GM19455 (cell line): ENCODE measurements around the gene LAGE3.

Experiments
- ATAC-seq: cut with Tn5 transposase; IDR thresholded peaks from one replicate; pipeline ENCODE4 v1.9.1; 2021; ENCODE audit not compliant: unreplicated experiment

LAGE3 gene, protein sequence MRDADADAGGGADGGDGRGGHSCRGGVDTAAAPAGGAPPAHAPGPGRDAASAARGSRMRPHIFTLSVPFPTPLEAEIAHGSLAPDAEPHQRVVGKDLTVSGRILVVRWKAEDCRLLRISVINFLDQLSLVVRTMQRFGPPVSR

DNA sequence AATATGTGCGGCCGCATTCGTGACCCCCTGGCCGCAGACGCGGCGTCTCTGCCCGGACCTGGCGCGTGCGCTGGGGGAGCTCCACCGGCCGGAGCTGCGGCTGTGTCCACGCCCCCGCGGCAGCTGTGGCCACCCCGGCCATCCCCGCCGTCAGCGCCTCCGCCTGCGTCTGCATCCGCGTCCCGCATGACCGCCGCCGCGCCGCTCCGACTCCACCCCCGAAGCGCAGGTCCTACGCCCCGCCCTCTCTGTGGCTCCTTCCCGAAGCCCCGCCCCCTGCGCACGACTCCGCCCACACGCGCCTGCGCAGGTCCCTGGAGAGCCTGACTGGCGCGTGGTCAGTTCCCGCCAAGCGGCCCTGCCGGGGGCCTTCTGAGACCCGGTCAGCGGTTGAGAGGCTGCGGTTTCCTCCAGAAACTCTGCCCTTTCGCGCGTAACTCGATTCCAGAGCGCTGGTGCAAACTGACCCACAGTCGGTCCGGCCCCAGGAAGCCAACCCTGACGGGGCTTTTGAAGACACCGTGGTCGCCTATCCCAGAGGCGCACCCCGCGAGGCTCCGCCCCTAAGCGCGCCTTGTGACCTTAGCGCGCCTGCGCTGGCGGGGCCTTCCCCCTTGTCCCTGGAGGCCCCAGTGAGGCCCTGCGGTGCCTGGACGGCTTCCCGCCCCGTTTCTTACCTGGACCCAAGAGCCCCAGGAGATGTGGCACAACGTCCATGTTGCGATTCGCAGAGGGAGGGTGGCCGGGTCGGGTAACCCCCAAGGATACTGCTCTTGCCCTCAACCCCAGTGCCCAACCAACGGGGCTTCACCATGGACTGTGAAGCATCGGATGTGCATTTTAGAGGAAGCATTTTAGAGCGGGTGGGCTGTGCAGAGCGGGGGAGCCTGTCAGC is at the start of gene LAGE3:
LAGE3 (minus strand) TSS at position 554 of the 895 bp plus-strand sequence; CDS start at position 188, 366 bp downstream.
- peak; percentile 87 for ATAC-seq

DNA sequence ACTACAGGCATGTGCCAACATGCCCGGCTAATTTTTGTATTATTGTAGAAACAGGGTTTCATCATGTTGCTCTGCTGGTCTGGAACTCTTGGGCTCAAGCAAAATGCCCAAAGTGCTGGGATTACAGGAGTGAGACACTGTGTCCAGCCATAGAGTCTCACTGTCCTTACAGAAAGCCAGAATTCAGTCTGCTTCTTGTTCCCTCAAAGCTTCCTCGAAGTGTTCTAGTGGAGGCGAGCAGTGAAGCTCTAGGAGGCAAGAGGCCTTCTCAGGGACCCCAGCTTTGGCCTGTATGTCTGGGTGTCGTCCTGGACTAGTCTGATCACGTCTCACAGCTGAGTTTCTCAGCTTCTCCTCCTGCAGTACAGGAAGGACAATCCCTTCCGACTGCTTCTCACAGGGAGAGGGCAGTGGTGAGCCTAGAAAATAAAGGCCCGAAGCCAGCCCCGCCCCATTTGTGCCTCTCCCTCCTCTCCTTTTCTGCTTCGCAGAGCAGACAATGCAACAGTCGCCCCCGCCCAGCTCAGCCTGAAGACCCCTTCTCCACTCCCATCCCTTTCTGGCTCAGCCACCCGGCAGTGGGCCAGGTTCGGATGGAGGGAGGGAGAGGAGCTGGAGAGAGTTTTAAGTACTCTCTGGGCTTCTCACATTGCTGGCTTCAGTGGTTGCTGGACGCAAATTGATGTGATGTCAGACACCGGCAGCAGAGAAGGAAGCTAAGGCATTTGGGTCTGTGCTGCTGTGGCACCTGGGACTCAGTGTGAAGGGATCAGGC is 48.0 kb upstream of the LAGE3 start:
- no peak for ATAC-seq

DNA sequence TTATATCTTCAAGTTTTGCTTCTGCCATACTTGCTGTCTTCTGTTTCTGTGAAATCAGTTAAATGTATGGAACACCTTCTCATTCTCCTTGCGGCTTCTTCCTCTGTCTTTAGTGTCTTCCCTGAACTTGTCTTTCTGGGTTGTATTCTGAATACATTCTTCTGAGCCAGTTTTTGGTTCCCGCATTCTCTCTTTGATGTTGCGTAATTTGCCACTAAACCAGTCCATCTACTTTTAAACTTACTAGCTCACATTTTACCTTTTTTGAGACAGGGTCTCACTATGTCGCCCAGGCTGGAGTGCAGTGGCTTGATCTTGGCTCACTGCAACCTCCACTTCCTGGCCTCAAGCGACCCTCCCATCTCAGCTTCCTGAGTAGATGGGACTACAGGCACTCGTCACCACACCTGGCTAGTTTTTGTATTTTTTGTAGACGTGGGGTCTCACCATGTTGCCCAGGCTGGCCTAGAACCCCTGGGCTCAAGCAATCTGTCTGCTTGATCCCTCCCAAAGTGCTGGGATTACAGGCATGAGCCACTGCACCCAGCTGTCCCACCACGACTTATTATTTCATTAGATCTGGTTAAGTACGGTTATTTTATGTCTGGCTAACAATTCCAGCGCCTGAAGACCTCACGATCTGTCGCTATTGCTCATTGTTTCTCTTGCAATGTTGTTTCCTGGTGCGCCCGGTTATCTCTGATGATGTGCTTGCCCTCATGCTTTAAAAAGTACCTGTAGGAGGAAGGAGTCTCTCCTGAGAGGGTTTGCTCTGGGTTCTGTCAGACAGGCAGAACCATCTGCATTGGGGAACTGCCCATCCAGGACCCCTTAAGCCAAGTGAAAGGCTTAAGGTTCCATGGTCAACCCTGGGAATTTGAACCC is 46.8 kb upstream of the LAGE3 start:
- ATAC-seq = no peak

DNA sequence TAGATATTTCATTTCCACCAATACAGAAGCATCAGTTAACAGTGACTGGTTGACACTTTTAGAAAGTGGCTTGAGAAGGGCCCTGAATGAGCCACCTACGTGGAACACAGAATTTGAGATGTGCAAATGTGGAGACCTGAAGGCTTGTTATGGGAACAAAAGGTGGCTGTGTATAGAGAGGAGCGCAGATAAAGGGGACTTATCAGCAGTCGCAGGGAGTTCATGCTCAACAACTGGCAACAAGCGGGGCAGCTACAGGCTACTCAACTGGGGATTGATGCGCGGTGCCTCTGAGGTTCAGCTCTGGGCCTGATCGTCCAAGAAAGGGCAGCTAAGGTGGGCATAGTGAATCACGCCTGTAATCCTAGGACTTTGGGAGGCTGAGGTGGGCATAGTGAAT is 40.3 kb upstream of the LAGE3 start:
- ATAC-seq = no peak

DNA sequence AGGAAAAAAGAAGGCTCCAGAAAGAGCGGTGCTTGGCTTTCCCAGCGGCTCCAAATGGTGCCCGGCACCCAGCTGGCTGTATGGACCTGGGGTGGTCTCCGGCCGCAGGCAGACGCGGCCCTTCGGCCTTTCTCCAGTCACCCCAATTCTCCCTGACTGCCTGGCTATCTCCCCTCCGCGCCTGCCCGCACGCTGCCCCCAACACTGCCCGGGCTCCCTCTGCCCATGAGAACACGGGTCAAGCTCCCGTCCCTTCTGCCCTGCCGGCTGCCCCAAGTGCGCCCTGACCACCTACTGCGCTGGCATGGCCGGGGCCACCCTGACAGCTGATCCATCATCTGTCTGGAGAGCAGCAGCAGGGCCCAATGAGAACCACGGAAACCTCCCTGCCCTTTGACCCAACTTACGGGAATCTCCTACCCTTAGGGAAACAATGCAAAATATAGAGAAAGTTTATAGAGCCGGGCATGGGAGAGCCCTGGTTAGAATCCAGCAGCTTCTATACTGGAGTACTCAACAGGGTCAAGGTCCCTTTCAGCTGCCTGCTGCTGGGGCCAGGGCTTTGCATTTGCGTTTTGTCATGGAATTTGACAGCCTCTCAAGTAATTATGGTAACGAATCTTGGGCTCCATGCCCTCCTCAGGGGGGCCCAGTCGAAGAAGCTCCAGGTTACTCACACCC is 38.2 kb upstream of the LAGE3 start:
- ATAC-seq = no peak

DNA sequence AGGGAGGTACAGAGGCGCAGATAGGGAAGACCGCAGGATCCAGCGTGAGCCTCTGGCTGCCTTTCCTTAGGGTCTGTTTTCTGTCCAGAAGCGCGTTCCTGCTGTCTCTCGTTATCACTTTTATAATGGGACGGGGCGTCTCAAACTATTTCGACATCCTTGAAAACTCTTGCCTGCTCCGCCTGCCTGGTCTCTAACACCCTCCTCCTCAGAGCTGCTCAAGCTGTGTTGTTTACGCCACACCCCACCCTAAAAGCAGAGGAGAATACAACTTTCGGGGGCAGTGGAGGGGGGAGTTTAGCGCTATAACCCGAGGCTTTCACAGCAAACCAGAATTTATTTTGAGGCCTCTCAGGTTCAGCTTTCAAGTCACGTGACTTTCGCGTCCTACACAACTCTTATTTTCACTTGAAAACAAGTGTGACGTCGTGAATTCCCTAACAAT is 37.6 kb upstream of the LAGE3 start:
- no peak for ATAC-seq

DNA sequence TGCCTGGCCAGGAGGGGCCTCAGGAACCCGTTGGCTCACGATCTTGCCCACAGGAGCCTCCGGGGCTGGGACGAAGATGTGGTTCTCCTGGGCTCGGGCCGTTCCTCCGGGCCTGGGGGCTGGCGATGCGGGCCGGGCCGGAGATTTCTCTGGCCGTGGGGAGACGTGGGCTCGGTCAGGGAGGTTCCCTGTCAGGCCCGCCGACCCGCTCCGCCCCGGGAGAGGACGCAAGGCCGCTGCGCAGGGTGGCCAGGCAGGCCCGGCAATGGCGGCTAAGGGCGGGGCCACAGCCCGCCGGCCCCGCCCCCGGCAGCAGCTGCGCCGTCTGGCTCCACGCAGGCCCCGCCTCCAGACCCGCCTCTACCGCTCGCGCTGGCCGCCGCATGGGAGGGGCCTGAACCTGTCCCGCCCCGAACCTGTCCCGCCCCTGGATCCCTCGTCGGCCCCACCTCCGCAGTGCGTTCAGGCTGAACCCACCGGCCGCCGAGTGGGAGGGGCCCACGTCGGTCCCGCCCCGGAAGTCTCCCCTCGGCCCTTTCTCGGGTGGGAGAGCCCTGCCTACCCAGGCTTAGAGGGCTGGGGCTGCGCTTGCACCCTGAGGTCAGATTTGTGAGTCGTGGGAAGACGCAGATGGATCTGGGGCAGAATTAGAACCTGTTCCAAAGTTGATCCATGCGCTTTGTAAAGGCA is 37.0 kb upstream of the LAGE3 start, which contains the start of gene FAM3A:
FAM3A (minus strand) TSS at position 267 of the 690 bp plus-strand sequence. CDS start 460 bp downstream, outside the sequence.
- ATAC-seq = peak; percentile 91

DNA sequence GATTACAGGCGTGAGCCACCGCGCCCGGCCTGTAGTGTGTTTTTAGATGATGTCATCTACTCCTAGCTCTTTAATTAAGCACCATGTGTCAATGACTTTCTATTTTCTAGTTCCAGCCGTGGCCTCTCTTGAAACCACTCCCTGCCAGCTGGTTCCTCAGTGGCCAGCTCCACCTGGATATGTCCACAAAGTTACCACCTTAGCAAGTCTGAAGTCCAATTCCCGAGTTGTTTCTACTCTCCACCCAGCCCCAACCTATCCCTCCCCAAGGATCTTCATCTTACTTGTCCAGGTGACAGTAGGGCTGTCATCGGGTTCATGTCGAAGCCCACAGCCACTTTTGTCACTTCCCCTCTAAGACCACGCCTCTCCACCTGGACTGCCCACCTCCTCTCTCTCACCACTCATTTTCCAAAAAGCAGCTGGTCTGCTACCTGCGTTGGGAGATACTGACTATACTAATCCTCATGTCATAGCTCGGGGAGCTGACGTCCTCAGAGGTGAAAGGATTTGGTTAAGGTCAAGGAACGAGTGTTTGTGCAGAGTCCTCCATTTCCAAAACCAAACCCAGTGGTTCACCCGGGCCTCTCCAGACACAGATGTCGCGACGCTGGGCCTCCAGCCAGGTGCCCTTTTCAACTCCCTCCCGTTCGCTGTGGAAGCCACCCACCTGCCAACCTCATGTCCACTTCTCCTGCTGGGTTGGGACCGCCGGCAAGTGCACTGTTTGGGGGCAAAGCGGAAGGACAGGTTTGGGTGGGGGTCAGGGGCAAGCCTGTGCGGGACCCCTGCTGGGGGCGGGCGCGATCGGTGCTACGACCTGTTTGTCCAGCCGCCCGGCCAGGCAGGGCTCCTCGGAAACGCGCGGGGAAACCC is 36.2 kb upstream of the LAGE3 start:
- no peak for ATAC-seq

DNA sequence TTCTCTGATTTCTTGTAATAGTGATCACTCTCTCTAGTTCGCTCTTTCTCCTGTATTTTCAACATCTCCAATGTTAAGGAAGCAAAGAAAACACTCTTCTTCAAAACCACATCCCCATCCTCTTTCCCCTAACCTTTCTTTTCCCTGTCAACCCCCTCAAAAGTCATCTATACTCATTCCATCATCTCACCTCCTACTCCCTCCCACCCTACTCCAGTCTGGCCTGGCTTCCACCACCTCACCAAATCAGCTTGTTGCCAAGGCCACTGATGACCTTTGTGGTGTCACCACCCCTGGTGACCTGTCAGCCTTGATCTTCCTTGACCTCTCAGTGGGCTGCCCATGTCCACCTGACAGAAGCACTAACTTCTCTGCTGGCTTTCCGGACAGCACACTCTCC is 34.6 kb upstream of the LAGE3 start:
- no peak for ATAC-seq

DNA sequence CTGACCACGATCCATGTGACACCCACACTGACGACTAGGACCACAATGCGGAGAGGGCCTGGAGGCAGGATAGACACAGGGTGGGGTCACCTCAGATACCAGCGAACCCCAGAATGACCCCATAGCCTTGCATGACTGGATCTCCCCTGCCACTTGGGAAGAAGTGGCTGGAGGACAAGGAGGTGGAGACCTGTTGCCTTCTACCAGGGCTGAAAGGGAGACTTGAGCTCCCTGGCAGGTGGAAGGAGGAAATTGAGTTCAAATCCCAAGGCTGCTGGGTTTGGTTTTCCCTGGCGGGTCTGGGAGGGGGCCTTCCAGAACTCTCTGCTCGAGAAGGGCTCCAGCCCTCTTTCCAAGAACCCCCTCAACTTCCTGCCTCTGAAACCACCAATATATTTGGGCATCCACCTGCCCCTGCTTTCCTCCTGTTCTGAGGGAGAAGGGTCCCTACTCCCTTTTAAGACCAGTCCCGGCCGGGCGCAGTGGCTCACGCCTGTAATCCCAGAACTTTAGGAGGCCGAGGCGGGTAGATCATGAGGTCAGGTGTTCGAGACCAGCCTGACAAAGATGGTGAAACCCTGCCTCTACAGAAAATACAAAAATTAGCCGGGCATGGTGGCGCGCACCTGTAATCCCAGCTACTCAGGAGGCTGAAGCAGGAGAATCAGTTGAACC is 33.9 kb upstream of the LAGE3 start:
- no peak for ATAC-seq

DNA sequence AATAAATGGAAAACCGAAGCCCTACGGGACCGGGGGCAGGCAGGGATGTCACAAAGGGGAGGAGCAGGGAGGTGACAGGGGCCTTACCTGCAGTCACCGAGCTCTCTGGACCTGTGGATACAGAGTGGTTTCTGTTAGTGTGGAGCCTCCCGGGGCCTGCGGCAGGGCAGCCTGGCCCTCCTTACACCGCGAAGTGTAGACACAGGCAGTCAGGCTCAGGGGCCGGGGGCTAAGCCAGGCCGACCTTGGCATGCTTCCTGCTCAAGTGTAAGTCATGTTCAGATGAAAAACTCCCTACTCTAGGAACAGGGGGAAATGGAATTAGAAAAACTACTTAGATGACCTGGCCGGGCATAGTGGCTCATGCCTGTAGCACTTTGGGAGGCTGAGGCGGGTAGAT is 32.7 kb upstream of the LAGE3 start:
- ATAC-seq = no peak

DNA sequence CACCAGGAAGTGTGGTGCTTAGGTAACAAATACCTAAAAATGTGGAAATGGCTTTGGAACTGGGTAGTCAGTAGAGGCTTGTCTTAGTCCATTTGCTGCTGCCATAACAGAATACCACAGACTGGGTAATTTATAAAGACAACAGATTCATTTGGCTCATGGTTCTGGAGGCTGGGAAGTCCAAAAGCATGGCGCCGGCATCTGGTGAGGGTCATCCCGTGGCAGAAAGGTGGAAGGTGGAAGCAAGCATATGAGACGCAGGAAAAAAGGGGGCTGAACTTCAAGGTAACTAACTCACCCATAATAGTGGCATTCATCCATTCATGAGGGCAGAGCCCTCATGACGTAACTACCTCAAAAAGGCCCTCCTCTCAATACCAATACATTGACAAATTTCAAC is 30.4 kb upstream of the LAGE3 start:
- no peak for ATAC-seq

DNA sequence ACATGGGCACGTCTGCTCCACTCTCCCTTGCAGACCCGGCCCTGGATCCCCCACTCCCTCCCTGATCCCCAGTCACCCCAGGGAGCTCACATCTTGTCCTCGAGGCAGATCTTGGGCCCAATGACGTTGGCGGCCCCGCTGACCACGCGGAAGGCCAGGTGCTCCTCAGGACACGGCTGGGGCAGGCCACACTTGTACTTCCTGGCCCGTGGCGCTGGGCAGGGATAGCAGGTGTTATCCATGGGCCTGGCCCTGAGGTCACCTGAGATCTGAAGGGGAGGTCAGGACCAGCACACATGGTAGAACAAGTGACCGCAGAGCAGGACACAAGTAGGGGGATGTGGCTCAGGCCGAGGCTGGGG is 29.3 kb upstream of the LAGE3 start:
- no peak for ATAC-seq

DNA sequence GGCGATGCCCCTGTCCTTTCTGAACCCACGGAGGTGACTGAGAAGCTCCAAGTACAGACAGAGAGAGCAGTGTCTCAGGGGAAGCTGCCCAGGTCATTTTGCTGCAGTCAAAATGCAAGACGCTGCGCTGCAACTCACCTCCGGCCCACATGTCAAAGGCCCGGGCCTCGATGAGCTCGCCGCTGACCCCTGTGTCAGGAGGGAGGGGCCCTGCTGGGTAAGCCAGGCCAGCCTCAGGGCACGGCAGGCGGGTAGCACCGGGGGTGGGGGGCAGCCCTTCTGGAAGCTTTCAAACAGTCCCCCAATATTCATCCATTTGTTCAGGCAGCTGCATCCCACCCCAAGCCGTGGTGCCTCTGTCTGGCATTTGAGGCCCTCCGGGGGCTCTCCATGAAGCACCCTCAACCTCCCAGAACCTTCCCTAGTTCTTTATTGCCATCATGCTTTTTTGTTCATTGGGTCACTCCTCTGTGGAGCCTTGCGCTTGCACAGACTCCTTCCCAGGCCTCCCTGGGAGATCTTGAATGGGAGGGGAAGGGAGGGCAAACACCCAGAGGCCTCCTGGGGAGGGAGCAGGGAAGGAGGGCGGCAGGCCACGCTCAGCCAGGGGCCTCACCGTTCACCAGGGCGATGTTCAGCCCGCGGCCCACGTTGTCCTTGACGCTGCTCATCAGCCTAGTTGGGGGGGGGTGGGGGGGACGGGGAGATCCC is 28.7 kb upstream of the LAGE3 start:
- no peak for ATAC-seq

DNA sequence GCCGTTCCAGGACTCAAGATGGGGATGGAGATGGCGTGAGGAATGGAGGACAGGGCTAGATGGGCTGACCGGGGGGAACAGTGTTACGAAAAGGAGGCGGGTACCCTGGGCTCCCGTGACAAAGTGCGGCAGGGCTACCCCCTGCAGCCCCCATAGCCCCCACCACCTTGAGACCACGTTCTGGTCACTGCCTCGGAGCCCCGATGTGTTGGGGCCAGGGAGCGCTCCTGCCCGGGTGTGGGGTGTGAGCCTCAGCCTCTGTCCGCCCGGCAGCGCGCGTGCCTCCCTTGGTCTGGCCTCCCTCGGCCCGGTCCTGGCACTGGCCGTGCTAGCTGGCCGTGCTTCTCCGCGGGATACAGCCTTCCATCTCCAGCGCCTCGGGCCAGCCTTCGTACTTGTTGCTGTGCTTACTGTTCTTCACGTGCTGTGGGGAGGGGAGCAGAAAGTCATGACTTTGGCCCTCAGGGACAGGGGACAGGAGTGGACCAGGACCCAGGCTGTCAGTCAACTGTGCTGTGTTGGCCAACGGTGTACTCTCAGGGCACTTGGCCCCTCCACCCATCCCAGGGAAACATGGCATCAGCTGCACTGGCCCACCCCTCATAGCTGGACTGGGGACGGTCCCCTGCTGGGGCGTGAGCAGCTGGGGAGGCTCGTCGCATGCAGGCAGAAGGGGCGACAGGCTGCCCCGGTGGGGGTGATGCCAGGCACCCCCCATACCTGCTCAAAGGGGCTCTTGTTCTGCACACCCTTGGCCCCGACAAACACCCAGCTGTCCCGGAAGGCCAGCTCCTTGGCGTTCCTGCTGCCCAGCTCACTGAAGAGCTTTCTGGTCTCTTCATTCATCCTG is 27.6 kb upstream of the LAGE3 start:
- no peak for ATAC-seq

DNA sequence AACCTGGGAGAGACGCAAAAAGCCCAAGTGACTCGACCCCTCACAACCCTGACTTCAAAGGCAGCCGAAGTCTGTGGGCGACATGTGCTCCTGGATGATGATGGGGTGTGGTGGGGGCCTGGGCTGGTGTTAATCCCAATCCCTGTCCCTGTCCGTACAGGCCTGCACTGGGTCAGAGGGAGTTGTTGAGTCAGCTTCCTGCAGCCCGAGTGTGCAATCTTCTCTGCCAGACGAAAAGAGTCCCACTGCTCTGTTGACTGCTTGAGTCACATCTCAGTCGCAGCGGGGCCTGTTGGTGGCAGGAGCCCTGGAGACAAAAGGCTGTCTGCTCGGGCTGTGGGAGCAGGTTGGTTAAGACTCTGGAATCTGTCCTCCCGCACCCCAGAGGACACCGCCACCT is 26.7 kb upstream of the LAGE3 start:
- ATAC-seq = no peak

DNA sequence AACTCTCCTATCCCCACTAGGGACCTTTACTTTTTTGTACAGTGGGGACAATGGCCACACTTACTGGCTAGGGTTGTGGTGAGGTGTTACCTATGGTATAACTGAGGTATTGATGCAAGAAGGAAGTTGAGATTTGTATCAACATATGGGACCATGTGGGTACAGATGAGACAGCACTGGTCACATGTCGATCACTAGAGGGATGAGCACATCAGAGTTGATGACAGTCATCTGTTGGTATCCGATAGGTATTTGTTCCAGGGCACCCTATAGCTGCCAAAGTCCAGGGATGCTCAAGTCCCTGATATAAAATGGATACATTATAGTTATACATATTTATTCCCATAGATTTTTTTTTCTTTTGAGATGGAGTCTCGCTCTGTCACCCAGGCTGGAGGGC is 23.9 kb upstream of the LAGE3 start:
- ATAC-seq = no peak
